ENCODE data around the gene HACD2.
"Not testable (repeated sequence)": the region's sequence is repeated elsewhere in the genome, so short reads cannot be mapped to it uniquely, and the experiment has no call there.

Gene HACD2

DNA sequence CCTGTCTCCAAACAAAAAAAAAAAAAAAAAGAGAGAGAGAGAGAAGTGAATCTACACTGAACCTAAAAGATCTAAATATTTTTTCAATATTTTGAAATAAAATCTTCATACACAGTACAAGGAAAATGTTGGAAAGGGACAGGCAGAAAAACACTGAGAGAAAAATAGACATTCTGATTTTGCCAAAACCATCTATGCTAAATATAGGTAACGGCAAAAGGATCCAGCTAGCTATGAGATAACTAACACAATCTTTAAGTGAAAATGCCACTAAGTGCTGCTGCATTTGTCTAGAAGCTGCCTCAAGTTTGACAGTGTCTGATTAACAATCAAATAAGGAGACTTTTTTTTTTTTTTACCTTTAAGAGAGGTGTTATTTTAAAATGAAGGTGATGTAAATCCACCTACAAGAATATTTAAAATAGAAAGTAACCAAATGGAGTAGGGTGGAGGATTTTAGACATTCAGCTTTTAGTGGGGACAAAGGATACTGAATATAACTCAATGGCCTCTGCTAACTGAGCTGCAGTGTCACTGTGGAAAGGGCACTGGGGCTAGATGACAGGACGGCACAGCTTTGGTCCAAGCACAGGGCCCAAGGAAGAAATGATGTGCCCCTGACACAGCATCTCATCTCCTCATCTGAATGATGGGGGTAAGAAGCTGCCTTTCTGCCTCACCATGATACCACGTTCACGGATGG, 62.4 kb downstream of the HACD2 start:
- DNase-seq = no peak

DNA sequence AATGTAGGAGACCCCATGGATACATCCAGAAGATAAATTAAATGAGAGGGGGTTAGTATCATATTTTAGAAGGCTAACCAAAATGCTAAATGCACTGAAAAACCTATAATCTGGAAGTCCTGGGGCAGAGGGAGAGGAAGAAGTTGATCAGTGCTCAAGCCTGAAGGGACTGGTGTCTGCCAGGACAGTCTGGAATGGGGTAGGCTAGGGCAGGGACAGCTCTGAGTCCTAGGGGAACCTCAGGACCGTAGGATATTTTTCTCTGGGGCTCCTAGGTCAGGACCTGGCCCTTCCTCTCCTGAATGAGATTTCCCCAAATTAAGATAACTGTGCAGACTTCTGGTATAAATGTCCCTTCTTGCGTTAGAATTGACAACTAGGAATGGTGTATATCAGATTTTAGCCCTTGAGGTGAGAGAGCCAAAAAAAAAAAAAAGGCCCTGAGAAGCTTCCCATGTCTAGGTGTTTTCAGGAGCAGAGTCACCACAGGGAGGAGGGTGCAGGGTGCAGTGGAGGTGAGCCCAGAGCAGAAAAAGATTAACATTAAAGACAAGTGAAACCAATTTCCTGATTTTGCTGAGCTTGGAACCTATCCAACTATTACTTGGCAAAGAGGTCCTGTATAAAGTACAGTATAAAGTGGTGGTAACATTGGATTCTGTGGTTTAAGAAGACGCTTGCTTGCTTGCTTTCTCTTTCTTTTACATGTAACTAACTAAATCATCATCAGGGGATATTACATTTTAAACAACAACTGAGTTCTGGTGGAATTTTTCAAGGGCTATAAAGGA, 63.5 kb downstream of the HACD2 start:
- no peak for DNase-seq

DNA sequence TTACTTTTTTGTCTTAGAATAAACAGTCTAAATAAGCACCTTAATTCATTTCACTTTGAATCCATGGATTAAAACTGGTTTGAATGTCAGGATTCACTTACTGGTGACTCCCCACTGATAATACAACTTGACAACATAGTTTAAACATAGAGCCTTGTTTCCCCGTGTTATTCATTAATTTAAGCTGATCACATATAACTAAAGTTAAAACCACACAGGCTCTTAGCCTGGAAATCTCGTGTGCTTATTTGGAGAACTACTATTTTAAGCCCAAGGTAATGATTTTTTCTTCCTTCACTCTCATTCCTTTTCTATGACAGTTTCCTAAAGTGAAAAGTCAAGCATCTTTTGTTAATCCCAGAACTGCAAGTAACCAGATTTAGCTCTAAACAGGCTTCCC, 64.2 kb downstream of the HACD2 start:
- no peak for DNase-seq

DNA sequence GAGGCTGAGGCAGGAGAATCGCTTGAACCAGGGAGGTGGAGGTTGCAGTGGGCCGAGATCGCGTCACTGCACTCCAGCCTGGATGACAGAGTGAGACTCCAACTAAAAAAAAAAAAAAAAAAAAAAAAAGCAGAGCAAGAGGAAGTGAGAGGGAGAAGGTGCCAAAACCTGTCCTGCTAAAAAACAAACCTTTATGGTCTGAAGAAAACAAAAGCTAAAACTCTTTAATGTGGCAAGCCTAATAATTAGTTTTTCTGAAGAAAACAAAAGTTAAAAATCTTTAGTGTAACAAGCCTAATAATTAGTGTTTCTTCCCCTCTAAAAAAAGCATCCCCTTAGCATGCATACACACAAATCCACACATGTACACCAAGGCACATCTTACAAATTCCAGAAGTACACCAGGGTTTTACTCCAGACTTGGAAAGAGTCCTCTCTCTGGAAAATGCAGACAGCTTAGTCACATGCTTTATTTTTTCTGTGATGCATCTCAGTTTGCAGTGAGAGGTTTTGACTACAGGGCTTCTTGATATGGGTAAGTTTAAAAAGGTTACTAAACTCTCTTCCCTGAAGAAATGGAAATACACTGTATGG, 65.9 kb downstream of the HACD2 start:
- DNase-seq = no peak

DNA sequence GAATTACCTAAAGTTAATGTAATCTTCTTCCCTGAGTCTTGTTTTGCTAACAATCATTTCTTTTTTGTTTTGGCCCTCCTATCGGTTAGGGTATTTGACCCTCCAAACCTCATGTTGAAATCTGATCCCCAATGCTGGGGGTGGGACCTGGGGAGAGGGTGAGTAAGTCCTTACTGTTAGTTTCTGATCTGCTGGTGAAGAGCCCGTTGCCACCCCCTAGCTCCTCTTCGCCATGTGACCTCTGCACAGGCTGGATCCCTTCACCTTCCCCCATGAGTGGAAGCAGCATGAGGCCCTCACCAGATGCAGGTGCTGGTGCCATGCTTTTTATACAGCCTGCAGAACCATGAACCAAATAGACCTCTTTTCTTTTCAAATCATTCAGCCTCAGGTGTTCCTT, 73.1 kb downstream of the HACD2 start:
- no peak for DNase-seq

DNA sequence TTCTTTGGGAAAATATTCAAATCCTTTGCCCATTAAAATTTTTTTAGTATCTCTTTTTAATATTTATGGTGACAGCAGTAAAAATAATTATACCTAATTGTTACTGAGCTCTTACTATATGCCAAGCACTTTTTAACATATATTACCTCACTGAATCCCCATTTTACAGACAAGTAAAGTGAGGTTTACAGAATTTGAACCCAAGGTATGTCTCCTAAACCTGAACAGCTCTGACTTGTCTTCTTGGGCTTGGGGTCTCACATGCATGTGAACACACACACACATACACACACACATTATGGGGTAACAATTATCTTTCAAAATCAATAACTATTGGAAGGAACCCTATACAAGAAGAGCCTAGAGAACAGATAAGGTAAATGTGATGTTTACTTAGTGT, 73.8 kb downstream of the HACD2 start:
- DNase-seq = no peak

DNA sequence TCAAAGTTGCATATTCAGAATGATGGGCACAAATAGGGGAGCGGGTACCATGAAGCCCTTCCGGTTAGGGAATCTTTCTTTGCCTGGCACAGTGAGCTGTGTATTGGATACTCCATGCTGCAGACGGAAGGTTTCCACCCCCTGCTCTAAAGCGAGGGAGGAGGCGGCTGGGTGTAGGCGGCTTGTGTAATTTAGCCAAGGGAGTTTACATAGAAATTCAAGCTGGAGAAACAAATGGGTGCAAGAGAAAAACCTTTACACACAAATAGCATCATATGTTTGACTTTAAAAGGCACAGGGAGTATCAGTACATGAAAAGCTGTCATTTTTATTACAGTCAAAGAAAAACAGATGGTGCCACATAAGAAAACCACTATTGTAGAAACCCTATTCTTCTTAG, 76.7 kb downstream of the HACD2 start:
- DNase-seq = no peak

DNA sequence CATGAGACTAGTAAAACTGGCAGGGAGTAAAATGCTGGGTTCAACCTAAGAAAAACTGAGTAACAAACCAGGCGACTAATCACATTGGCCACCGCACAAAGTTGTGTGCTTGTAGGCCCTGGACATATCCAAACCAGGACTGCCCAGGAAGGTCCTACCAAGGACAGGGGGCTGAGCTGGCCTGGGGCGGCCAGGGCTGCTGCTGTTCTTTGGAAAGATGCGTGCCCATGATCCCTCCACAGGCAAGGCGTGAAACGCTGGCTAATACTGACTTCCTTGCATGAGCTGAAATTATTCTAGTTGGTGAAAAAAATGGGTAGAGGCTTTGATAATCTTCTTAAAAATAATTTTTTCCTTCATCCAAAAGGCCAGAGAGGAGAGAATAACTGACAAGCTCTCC, 79.0 kb downstream of the HACD2 start:
- no peak for DNase-seq

DNA sequence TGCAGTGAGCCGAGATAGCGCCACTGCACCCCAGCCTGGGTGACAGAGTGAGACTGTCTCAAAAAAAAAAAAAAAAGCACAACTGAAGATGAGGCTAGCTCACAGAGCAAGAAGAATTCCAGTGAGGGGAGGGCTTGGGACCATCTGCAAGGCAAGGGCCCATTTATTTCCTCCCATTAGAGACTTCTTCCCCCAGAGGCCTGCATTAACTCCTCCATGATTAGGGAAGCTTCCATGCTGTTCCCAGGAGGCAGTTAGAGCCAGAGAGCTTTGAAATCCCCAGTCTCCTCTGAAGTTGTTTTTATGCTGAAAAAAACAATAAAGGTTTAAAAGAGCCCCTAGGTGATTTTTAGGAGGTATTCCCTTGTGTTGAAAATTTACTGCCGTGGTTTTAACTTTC, 81.7 kb downstream of the HACD2 start:
- DNase-seq = no peak

DNA sequence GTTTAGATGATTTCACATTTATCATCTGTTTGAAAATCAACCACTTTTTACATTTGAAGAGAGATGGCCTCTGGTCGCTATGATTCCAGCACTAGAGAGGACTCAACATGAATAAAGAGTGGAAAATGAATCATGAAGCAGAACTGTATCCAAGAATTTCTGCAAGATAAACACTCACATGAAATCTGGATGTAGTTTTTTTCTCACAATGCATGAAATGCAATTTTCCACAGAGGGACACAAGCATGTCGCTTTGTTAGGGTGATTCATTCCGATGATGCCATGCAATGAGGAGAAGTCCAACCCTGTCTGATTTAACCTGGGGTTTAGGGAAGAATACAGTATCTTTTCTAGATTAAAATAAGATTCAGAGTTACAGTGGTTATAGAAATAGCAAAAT, 85.5 kb downstream of the HACD2 start:
- DNase-seq = no peak

DNA sequence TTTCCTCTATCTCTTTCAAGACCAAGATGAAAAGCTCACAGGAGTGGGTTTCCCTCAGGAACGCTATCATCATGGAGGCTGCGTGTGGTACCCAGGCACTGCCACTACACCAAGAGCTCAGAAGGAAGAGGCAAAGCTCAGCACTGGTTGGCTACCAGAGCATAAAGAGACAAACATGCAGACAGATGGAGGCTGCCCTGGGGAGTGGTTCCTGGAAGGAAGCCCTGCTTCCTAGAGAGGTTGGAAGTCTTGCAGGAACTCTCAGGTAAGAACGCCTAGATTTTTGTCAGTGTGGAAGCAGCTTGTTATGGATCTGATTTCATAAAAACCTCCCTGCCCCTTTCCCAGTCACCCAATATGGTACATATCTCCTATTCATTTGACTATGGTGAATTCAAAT, 86.1 kb downstream of the HACD2 start:
- no peak for DNase-seq

DNA sequence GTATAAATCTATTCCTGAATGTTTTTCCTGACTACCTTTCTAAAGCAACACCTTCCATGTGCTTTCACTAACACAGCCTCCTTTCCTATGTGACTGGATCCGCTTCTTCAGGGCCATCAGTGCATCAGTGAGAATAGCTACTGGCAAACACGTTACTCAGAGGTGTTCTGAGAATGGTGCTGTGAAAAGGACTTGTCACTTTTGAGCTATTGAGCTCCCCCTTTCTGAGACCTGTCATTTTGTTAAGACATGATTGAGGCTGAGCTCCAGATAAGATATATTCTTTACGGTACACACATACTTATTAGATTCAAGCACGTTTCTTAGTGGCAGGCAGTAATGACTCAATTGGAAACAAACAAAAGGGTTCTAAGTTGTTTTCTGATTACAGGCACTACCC, 90.9 kb downstream of the HACD2 start:
- DNase-seq = no peak

DNA sequence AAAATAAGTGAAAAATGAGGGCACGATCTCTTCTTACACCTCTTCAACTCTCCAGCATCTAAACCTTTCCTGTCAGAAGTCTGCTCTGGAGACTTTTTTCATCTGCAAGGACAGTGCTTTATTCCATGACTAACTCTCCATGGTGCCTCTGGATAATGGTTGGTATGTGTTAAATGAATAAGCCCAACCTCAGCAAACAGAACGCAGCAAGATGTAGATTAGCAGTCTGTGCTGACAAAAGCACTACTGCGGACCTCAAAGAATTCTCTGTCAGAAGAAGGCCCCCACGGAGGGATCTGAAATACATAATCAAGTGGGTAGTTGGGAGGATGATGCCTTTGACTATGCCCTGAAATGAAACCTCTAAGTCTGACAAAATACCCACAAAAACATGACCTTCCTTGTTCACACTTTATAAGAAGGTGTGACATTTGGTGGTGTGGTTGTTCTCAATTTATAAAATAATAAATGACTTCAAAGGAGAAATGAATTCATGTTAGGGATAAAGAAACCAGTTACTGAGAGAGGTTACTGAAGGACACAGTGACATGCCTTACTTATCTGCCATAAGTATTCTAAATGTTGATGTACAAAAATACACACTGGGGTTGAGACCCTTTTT, 92.8 kb downstream of the HACD2 start:
- DNase-seq = no peak

DNA sequence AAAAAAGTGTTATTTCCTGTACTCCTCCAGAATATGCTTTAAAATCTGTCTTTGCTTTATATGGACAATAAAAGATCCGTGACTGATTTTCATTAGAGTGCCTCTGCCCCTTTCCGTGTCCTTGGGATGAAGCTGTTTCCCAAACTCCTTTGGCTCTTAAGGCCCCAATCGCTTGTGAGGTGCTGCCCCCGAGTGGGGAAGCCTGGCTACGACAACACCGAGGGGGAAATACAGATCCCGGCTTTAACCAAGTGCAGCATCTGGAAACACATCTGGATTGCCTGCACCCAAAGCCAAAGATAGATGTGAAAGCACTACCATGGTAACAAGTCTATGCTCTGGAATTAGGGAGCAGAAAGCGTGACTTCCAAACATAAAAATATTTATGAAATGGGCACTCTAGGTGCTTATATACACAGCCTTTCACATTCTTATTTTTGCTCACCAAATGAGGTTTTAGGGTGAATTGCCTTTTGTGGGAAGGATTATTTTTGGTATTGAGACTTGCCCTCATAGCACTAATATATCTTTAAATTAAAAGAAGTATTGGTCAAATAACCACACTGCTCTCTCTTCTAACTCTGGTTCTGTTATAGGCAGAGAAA, 95.4 kb downstream of the HACD2 start:
- peak in 1 of 2 experiments; percentile 11 for DNase-seq

DNA sequence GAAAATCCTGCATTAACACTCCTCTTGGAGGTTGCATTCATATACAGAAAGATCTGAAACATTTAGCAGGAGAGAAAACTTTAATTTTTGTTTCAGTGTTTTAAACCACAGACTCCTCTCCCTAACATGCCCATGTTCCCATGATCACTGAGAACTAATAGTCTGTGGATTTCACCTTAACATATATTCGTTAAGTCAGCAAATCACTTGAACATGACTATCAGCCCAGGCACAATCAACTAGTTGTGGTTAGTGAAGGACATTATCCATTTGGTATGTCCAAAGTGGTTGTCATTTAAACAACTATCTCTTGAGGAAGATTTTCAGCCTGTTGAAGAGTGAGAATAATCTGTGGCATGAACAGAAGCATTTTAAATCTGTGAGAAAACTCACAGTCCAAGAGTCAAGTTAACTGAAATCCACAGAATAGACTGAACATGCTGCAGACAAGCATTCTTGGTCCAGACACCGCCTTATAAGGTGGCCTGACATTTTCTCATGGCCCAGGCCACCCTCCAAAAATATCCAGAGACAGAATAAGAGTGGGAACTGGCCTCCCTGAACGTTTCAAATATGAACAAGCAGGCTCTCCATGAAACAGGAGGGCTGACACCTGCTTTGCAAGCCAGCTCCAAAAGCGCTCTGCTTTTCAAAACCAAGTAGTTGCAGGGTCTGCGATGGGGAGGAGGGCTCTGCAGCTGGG, 96.1 kb downstream of the HACD2 start:
- no peak for DNase-seq

DNA sequence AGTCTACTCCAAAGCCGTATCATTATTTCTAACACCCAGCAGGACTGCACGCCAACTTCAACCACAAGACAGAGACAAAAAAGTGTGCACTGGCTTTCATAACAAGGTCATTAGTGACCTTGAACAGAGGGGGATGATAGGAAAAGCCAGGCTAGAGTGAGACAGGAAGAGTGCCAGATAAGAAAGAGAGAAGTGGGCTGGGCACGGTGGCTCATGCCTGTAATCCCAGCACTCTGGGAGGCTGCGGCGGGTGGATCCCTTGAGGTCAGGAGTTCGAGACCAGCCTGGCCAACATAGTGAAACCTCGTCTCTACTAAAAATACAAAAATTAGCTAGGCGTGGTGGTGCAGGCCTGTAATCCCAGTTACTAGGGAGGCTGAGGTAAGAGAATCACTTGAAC, 97.8 kb downstream of the HACD2 start:
- not testable (repeated sequence) for DNase-seq

DNA sequence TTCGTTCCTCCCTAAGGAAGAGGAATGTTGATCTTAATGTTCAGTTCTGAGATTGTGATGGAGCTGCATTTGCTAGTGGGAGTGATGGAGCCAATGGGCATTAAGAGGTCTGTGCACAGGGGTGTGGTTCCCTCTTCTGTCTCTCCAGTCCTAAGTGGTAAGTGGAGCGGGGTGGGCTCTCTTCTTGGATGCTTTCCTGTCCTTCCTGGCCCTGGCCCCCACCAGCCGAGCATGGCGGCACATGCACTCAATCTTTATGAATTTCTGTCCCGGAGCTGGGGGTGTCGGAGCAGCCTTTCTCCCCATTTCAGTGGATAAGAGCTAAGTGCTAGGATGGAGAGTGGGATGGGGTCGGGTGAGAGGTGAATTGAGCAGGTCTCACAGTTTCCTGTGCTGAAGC, 98.4 kb downstream of the HACD2 start:
- DNase-seq = no peak

DNA sequence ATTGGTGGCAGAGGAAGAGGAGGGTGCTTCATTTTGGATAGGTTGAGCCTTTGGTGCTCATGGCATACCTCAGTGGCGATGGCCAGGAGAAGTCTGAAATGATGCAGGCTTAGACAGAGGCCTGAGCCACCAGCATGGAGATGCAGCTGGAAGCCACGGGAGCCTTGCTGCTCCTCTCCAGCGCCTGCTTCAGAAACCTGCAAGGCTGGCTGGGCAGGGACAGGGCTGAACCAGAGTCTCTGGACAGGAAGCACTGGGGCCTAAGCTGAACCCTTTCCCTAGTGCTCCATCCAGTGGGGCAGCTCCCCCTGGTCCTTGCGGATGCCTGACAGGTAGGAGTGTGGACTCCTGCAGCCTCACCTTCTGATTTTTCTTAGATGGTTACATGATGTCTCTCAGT, 99.3 kb downstream of the HACD2 start:
- no peak for DNase-seq

DNA sequence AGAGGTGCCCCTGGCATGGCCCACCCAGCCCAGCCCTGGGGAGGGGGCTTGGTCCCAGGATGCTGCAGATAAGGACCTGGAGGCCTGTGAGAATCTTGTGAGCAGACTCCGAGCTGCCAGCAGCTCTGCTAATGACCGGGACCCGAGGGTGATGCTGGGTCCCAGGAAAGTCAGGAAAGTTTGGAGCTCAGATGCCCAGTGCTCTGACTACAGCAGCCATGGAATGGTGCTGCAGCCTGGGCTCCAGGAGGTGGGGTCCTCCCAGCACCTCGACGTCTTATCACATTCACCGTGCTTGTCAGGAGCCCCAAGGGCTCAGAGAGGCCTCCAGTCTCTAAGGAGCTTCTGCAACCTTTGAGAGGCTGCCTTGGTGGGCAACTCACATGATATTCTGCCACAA, 101.7 kb downstream of the HACD2 start:
- DNase-seq = no peak

DNA sequence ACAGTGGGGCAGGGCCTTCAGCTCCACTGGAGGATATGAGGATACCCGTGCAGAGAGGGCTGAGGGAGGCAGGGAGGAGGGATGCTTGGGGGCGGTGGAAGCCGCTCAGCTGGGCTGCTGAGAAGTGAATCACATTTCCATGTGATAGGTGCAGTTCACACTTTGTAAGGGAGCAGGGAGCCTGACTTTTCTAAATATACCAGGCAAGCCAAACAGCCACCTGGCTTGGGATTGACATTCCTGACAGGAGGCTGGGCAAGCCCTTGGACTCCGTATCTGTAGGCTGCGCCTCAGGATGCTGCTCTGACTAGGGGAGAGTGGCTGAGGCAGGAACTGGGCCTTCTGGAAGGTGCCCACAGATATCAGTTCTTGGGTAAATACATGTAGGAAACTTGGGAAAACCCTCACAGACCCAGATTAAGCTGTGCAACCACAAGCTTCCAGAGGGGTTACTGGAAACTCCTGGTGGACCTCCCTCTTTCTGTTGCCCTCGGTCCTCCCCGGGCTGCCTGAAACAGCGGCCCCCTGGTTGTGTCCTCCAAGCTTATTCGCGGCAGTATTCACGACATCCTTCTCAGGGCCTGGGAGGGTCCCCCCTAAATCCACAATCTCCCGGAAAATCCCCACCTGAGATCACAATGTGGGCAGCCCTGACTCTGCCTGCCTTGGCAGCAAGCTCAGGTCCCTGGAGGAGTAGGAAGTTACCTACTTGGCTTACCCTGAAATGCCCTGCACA, 103.0 kb downstream of the HACD2 start:
- no peak for DNase-seq

DNA sequence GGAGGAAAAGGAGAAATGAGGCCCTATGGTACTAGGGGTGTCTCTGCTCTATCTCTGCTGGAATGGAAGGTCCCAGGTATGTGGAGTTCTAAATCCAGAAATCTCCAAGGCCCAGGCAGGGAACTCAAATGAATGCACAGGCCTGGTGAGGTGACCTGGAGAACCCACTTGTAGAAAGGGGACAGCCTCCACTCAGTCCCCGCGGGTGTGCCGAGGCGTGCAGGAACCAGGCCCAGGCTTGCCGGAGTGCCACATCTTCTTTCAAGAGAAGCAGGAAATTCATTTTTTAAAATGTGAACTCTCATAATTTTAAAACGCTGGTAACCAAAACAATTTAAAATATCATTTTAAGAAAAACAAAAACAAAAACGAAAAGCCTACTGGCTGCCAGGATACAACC, 103.8 kb downstream of the HACD2 start:
- no peak for DNase-seq

DNA sequence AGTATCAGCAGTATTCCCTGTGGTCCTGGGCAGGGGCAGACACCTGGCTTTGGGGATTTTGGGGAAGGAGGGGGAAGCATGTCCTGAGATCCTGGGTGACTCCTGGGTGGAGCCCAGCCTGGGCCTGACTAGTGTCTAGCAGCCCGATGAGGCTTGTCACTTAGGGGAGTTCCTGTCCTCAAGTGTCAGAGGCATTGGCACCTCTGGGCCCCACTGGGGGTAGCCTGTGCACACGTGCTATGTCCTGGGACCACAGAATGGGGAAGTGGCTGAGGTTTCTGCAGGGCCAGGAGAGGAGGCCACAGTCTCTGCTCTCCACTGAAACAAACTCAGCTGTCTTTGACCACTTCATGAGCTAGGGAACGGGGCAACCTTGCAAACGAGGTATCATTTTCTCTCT, 104.4 kb downstream of the HACD2 start:
- no peak for DNase-seq

All from NCI-H187 (cell line).